GM18517 (cell line): ENCODE data around the gene B3GNT4.
"Not testable (repeated sequence)": the region's sequence is repeated elsewhere in the genome, so short reads cannot be mapped to it uniquely, and the experiment has no call there.

ENCODE experiments used
- ATAC-seq: cut with Tn5 transposase; IDR thresholded peaks from one replicate; pipeline ENCODE4 v1.9.1; 2021; ENCODE audit warnings: mild to moderate bottlenecking, moderate library complexity; ENCODE audit not compliant: unreplicated experiment

Gene B3GNT4

DNA sequence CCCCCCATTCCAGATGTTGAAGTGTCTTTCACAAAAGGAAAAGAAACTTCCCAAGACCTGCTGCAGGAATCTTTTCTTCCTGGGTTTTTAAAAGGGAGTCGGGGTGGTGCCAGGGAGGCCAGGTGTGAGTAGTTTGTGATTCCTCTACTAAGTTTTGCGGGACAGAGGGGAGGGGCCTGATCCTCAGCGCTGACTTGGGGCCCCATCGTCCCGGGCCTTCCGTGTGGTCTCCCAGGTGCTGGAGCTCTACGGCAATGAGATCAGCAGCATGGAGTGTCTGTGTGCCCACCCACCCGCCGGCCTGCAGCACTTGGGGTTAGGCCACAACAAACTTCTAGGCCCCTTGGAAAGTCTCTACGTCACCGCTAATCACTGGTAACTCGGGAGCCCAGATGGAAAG, 16.0 kb upstream of the B3GNT4 start:
- ATAC-seq = no peak

DNA sequence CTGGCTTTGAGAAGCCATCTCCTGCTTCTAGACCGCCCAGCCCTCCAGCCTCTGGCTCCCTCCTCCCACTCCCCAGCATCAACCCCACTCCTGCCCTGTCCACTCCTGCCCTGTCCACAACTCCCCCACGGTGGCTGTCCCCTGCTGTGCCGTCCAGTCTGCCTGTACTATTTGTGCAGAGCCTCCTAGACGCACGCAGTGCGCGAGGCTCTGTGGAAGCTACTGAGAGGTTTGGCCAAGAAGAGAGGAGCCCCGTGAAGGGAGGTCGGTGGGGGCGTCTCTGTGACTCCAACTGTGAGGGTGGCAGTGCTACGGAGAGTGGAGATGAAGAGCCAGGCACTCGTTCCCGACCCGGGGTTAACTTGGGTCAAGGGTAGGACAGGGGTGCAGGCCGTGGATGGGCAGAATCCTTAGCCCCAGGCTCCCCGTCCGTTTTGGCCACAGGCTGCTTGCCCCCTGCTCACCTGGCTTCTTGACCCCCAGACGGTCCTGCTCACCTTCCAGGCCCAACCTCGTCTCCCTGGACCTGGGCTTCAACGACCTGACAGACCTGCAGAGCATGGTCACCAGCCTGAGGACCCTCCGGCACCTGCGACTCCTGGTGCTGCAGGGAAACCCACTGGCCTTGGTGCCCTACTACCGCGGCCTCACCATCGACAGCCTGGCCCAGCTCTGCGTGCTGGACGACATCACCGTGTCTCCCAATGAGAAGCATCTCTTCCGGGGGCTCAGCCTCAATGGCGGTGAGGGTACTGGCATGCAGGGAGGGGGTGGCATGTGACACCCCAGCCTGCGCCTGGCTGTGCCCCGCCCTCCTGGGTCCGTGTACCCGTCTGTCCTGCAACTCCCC, 13.7 kb upstream of the B3GNT4 start:
- ATAC-seq = no peak

GRCh38 chr12:122190842-122191668, 12.5 kb upstream of the B3GNT4 start:
- ATAC-seq = no peak

DNA sequence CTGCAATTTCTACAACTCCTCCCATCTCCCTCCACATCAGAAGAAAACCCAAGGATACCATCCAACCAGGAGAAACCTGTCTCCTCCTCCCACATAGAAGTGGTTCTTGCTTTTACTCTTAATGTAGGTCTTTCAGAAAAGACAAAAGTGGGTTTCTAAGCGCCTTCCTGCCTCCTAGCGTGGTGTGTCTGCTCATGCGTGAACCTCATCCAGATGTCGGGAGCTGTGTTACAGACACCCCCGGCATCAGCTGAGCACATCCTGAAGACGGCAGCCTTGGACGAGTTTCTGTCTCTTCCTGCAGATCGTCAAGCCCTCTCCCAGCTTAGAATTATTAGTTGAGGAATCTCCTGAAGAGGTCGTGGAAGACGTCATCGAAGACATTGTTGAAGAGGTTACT, 11.1 kb upstream of the B3GNT4 start:
- ATAC-seq = no peak

DNA sequence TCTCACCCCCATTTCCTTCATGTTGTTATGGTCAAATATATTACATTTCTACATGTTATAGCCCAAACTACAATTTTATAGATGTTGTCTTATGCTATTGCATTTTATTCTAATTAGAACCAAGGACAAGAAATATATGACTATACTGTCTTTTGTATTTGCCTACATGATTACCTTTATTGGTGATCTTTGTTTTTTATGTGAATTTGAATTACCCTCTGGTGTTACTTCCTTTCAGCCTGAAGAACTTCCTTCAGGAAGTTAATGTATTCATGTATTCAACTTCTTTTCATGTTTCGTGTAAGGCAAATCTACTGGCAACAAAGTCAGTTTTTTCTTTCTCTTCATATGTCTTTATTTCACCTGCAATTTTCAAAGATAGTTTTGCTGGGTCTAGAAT, 8.7 kb upstream of the B3GNT4 start:
- no peak for ATAC-seq

DNA sequence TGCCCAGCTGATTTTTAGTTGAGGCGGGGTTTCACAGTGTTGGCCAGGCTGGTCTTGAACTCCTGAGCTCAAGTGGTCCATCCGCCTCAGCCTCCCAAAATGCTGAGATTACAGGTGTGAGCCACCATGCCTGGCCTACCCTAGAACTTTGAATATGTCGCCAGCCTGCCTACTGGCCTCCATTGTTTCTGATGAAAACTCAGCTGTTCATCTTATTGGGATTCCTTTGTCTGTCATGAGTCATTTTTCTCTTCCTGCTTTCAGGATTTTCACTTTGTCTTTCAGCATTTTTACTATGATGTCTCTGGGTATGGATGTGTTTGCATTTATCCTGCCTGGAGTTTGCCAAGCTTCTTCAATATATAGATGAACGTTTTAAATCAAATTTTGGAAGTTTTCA, 8.1 kb upstream of the B3GNT4 start:
- no peak for ATAC-seq

DNA sequence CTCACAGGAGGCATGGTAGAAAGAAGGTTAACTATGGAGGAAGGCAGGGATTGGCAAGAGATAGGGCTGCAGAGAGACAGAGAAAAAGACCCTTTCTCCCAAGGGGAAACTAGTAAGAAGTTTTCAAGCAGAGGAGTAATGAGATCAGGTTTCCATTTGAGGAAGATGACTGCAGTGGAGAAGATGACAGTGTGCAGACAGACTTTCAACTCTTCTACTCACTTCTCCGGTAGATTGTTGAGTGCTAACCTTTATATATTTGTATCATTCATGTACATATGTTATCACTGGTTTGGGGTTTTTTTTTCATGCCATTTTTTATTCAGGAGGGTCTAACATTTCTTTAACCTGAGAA, 5.9 kb upstream of the B3GNT4 start:
- no peak for ATAC-seq

GRCh38 chr12:122199484-122200355, 3.8 kb upstream of the B3GNT4 start:
- ATAC-seq = no peak

GRCh38 chr12:122200541-122201175, 2.9 kb upstream of the B3GNT4 start:
- ATAC-seq = no peak

GRCh38 chr12:122201381-122201780, 2.1 kb upstream of the B3GNT4 start:
- ATAC-seq = no peak

DNA sequence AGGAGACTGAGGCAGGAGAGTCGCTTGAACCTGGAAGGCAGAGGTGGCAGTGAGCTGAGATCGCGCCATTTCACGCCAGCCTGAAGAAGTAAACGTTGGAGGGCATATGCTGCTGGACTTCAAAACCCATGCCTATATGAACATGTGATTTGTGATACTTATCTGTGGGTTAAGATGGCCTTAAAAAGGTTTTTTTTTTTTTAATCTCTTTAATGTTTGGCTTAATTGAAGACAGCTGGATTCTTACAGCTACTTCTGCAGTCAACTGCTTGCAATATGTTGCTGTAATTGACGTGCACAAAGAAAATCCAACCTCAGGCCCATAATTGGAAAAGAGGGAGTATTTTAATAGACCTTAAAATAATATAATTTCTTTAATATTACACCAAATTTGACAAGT, 1.5 kb upstream of the B3GNT4 start:
- no peak for ATAC-seq

DNA sequence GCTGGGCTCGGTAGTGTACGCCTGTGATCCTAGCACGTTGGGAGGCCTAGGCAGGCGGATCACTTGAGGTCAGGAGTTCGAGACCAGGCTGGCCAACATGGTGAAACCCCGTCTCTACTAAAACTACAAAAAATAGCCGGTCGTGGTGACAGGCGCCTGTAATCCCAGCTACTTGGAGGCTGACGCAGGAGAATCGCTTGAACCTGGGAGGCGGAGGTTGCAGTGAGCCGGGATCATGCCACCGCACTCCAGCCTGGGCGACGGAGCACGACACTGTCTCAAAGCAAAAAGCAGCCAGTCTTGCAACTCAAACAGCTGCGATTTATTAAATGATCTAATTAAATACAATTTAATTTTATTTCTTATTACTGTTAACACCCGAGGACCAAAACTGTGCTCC, 698 bp upstream of the B3GNT4 start:
- not testable (repeated sequence) for ATAC-seq

- ATAC-seq = no peak
Measured at GRCh38 chr12:122204167-122205052, 901 bp downstream of the B3GNT4 start.

GRCh38 chr12:122205053-122205925, 1.8 kb downstream of the B3GNT4 start:
- no peak for ATAC-seq

- ATAC-seq = no peak
Measured at GRCh38 chr12:122206111-122206881, 2.8 kb downstream of the B3GNT4 start.

DNA sequence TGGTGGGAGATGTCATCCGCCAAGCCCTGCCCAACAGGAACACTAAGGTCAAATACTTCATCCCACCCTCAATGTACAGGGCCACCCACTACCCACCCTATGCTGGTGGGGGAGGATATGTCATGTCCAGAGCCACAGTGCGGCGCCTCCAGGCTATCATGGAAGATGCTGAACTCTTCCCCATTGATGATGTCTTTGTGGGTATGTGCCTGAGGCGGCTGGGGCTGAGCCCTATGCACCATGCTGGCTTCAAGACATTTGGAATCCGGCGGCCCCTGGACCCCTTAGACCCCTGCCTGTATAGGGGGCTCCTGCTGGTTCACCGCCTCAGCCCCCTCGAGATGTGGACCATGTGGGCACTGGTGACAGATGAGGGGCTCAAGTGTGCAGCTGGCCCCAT, 3.5 kb downstream of the B3GNT4 start:
- no peak for ATAC-seq

DNA sequence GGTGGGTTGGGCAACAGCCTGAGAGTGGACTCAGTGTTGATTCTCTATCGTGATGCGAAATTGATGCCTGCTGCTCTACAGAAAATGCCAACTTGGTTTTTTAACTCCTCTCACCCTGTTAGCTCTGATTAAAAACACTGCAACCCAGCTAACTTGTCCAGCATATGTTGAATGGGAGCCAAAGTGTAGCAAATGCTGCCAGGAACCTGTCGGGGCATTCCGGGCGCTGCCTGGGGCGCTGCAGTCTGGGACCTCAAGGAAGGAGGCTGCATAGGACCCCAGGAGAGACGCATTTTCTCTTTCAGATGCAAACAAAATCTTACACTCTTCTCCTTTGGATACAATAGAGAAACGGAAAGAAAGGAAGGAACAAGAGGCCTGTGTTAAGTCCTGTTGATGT, 3.9 kb downstream of the B3GNT4 start:
- ATAC-seq = no peak
